Thyroid gland (tissue), 4 donors: ENCODE measurements around the gene ITGA11. TPM values are rescaled to one million over a fixed set of nuclear protein-coding genes. Genes with fewer than 3 reads are reported as not detected.

Experiments
- DNase-seq, 2 donors: peaks; one replicate each; pipeline ENCODE4 v3.0.0-alpha.2; 2019
- H3K27ac ChIP-seq, 3 donors: fragments of 200-600 bp; sonication (generic); 1 replicate in 2 of 3; 2 replicates in 1 of 3; pipeline ENCODE4 v1.5.1; 2016 to 2019; ENCODE audit warnings: mild to moderate bottlenecking in 1 of 3, moderate library complexity in 1 of 3
- H3K27me3 ChIP-seq: fragments of 200-600 bp; sonication (generic); one replicate; pipeline ENCODE4 v1.5.1; 2019
- H3K36me3 ChIP-seq, 2 donors: fragments of 200-600 bp; sonication (generic); one replicate each; pipeline ENCODE4 v1.5.1; 2016 to 2019
- H3K4me1 ChIP-seq, 2 donors: fragments of 200-600 bp; sonication (generic); one replicate each; pipeline ENCODE4 v1.5.1; 2017 to 2019
- H3K4me3 ChIP-seq, 3 donors: fragments of 200-600 bp; sonication (generic); replicated peaks in 1 of 3; 1 replicate in 2 of 3; 2 replicates in 1 of 3; pipeline ENCODE4 v1.5.1; 2016; ENCODE audit warnings: mild to moderate bottlenecking in 1 of 3
- H3K9me3 ChIP-seq: fragments of 200-600 bp; sonication (generic); one replicate; pipeline ENCODE4 v1.5.1; 2017
- POLR2A ChIP-seq, 2 donors: fragments of 450-650 bp; IDR thresholded peaks; one replicate each; pipeline ENCODE4 v1.6.1; 2017; ENCODE audit warnings: antibody characterized with exemption in 2 of 2, mild to moderate bottlenecking in 2 of 2, moderate library complexity in 1 of 2
- WGBS, 2 donors: methylation state at CpG; one replicate each; pipeline ENCODE4 v1.1.5; 2017; 5-methylcytosine and 5-hydroxymethylcytosine counted together
- intact Hi-C: fragments of 100-400 bp; cut with DNase I; formaldehyde crosslinking; loops from one replicate; pipeline ENCODE4 v1.15.1; 2023
- total RNA-seq, 4 donors: library from RNA; depleted of rRNA; stranded (reverse); fragments of >200 nt; gene quantifications; one replicate each; pipeline ENCODE4 v1.2.3, GENCODE V29; 2016
- TF ChIP-seq, protein P1 (sequence below), 6 experiments: fragments of 200-600 bp in 3 of 6; fragments of 450-650 bp in 3 of 6; sonication (generic) in 3 of 6; IDR thresholded peaks; one replicate each; pipeline ENCODE4 v1.5.1; 2016 to 2019; ENCODE audit warnings: antibody characterized with exemption in 6 of 6, mild to moderate bottlenecking in 2 of 6, inconsistent platforms in 1 of 6, moderate library complexity in 1 of 6

ITGA11 gene
- total RNA-seq, 4 donors from 2014 or later = 3.0 to 6.1 (median 4.3) TPM

- WGBS, 2 donors = 82 to 88% methylated on average over 5 of the region's 5 CpGs
- Histone ChIP-seq H3K27ac (no peak overlapping the region), H3K4me1 (peaks cover 3 to 16% of the 10 kb centered on the region in 2 donors)
These were observed 157.6 kb downstream of the ITGA11 start for GRCh38 chr15:68274201-68274848.

DNA sequence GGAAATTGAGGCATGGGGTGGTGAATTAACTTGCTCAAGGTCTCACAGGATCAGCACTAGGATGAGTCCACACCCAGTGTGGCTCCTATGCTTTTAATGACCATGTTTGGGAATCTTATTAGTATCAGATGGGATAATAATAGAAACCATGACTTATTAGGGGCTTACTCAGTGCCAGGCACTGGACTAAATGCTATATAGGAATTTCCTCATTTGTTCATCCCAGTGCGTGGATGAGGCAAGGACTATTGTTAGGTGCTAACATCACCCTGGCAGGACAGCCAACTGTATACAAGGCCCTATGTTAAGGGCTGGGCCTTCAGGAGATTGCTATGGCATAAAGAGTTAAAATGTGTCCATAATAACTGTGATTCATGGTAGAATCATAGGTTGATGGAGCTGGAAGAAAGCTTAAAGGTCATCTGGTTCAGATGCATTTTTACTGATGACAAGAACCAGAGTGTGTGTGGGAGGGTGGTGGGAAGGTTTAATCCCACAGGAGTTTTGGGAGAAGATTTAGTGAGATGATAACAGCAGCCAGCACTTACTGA, 159.2 kb downstream of the ITGA11 start:
- Histone ChIP-seq H3K27ac (no peak overlapping the region), H3K9me3 (no peaks in the 10 kb centered on the region), H3K27me3 (no peaks in the 10 kb centered on the region), H3K36me3 (no peaks in the 10 kb centered on the region), H3K4me3 (no peak overlapping the region), H3K4me1 (peaks cover 0 to 13% of the 10 kb centered on the region in 2 donors)
- WGBS, 2 donors = 43 to 95% methylated on average over 1 of the region's 1 CpG
- intact Hi-C loops = no loop called here
- no peak for DNase-seq
- no peak for TF ChIP-seq POLR2A (IDR thresholded peaks at IDR 0.05)

More at GRCh38 chr15:68274201-68274848, 157.6 kb downstream of the ITGA11 start:
- no peak for DNase-seq
- intact Hi-C loops = no loop called here
- Histone ChIP-seq H3K27me3 (no peaks in the 10 kb centered on the region), H3K36me3 (no peaks in the 10 kb centered on the region), H3K4me3 (no peak overlapping the region), H3K9me3 (no peaks in the 10 kb centered on the region)
- no peak for TF ChIP-seq POLR2A (IDR thresholded peaks at IDR 0.05)

- TF ChIP-seq, protein P1, sequence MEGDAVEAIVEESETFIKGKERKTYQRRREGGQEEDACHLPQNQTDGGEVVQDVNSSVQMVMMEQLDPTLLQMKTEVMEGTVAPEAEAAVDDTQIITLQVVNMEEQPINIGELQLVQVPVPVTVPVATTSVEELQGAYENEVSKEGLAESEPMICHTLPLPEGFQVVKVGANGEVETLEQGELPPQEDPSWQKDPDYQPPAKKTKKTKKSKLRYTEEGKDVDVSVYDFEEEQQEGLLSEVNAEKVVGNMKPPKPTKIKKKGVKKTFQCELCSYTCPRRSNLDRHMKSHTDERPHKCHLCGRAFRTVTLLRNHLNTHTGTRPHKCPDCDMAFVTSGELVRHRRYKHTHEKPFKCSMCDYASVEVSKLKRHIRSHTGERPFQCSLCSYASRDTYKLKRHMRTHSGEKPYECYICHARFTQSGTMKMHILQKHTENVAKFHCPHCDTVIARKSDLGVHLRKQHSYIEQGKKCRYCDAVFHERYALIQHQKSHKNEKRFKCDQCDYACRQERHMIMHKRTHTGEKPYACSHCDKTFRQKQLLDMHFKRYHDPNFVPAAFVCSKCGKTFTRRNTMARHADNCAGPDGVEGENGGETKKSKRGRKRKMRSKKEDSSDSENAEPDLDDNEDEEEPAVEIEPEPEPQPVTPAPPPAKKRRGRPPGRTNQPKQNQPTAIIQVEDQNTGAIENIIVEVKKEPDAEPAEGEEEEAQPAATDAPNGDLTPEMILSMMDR (IDR thresholded peaks at IDR 0.05) = no peak
- no peak for TF ChIP-seq POLR2A (IDR thresholded peaks at IDR 0.05)
- 35 to 38% methylated on average over 10 to 11 of the region's 11 CpGs for WGBS, 2 donors
- intact Hi-C loops = no loop called here
- Histone ChIP-seq H3K4me3 (no peak overlapping the region), H3K9me3 (no peaks in the 10 kb centered on the region), H3K27me3 (no peaks in the 10 kb centered on the region), H3K4me1 (peaks cover 0 to 13% of the 10 kb centered on the region in 2 donors), H3K36me3 (no peaks in the 10 kb centered on the region), H3K27ac (no peak overlapping the region)
- peak in 1 of 2 donors; percentile 9 for DNase-seq
These were observed 160.0 kb downstream of the ITGA11 start for GRCh38 chr15:68271854-68272471.

GRCh38 chr15:68268405-68268804, 163.6 kb downstream of the ITGA11 start:
- TF ChIP-seq, protein P1 (IDR thresholded peaks at IDR 0.05) = no peak
- TF ChIP-seq POLR2A (IDR thresholded peaks at IDR 0.05) = no peak
- Histone ChIP-seq H3K27me3 (no peaks in the 10 kb centered on the region), H3K4me1 (peaks cover 0 to 6% of the 10 kb centered on the region in 2 donors), H3K27ac (no peak overlapping the region), H3K36me3 (no peaks in the 10 kb centered on the region), H3K9me3 (no peaks in the 10 kb centered on the region), H3K4me3 (no peak overlapping the region)
- 59 to 61% methylated on average over 3 of the region's 3 CpGs for WGBS, 2 donors
- intact Hi-C loops = no loop called here
- no peak for DNase-seq

DNA sequence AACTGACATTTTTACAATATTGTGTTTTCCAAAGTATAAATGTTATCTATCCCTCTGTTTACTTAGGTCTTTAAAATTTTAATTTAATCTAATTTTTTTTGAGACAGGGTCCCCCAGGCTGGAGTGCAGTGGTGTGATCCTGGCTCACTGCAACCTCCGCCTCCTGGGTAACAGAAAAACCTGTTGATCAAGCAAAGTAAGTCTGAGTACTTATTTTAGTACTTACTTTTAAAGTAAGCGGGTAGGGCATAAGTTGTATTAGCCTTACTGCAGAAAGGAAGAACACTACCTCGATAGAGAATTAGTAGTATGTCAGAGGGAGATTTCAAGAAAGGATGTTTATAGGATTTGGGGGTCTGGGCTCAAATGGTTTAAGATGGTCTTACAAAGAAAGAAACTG, 166.3 kb downstream of the ITGA11 start:
- no peak for DNase-seq
- H3K36me3 ChIP-seq = no peaks in the 10 kb centered on the region
- TF ChIP-seq, protein P1 (IDR thresholded peaks at IDR 0.05) = no peak
- TF ChIP-seq POLR2A (IDR thresholded peaks at IDR 0.05) = no peak
- no peak overlapping the region for H3K4me3 ChIP-seq
- H3K4me1 ChIP-seq = no peaks in the 10 kb centered on the region
- intact Hi-C loops = no loop called here
- H3K27me3 ChIP-seq = no peaks in the 10 kb centered on the region
- no peaks in the 10 kb centered on the region for H3K9me3 ChIP-seq
- 73 to 77% methylated on average over 3 of the region's 3 CpGs for WGBS, 2 donors
- no peak overlapping the region for H3K27ac ChIP-seq

- intact Hi-C loops = no loop called here
- Histone ChIP-seq H3K4me1 (no peaks in the 10 kb centered on the region), H3K27me3 (no peaks in the 10 kb centered on the region), H3K36me3 (no peaks in the 10 kb centered on the region), H3K9me3 (no peaks in the 10 kb centered on the region), H3K4me3 (no peak overlapping the region), H3K27ac (no peak overlapping the region)
- 89 to 91% methylated on average over 4 of the region's 4 CpGs for WGBS, 2 donors
- no peak for TF ChIP-seq POLR2A (IDR thresholded peaks at IDR 0.05)
- TF ChIP-seq, protein P1 (IDR thresholded peaks at IDR 0.05) = no peak
- DNase-seq = no peak
These were observed 166.9 kb downstream of the ITGA11 start for GRCh38 chr15:68265081-68265480.
